AG09309 (cell line): ENCODE data around the gene RYR2.

Experiments used
- DNase-seq: peaks from one replicate; pipeline ENCODE4 v3.0.0-alpha.2; 2010; ENCODE audit warnings: low read depth
- H3K4me3 ChIP-seq: 2 replicates; pipeline ENCODE4 v1.5.1; 2011; ENCODE audit warnings: mild to moderate bottlenecking, low read depth, low read length, moderate library complexity; ENCODE audit not compliant: control insufficient read depth
- CTCF ChIP-seq: IDR thresholded peaks from 2 replicates; pipeline ENCODE4 v1.5.1; 2011; ENCODE audit warnings: mild to moderate bottlenecking, low read depth, low read length, inconsistent platforms; ENCODE audit not compliant: insufficient read depth, control insufficient read depth; ENCODE audit errors: missing control alignments

The RYR2 gene

DNA sequence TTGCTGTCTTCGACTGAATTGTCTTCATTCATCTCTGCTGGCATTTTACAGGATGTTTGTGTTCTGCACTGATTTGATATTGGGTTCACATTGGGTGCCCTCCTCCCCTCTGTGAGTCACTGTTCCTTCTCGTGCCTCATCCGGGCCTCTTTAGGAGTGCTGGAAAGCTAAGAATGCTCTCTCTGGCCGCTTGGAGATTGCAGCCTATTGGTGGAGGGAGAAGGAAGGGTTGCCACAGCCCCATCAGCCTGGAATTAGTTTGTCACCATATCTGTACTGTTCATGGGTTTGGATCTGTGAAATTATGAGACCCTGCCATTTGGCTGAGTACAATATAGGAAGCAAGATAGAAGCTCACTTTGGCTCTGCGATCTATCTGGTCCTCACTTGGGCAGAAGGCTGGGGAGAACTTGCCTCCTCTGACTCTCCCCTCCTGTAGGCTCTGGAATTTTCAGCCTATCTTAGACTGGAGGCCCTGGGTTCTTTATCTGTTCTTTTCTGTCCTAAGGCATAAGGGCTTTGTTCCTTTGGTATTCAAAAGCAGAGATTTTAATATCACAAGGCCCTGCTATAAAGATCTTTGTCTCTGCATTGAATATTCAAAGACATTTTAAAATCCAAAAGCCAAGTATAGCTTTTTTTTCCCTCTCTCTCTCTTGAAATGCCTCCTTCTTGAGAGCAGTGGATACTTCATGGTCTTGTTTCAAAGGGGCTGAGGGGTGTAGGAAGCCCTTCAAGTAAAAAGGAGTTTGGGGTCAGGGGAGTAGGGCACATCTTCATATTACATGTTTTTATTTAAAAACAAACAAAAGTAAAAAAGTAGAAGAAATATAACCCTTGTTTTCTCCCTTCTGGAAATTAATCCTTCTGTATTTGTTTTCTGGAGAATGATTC, 500.8 kb downstream of the RYR2 start:
- DNase-seq = no peak
- TF ChIP-seq CTCF = no peak
- no peak overlapping the region for H3K4me3 ChIP-seq

- DNase-seq = no peak
- no peak for TF ChIP-seq CTCF
- no peak overlapping the region for H3K4me3 ChIP-seq
These were observed 511.1 kb downstream of the RYR2 start for GRCh38 chr1:237553078-237553477.

DNA sequence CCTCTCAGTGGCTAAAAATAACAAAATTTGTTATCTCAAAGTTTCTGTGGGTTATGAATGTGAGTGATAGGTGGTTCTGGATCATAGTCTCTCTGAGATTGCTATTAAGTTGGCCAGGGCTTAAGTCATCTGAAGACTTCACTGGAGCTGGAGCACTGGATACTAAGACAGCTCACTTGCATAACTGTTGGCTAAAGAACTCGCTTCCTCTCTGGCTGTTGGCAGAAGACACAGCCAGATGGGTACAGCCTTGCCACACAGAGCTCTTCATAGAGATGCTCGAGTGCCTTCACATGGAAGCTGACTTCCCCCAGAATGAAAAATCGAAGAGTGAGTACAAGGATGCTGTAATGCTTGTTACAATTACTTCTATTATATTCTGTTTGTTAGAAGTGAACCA, 514.9 kb downstream of the RYR2 start:
- DNase-seq = no peak
- no peak for TF ChIP-seq CTCF
- H3K4me3 ChIP-seq = no peak overlapping the region

DNA sequence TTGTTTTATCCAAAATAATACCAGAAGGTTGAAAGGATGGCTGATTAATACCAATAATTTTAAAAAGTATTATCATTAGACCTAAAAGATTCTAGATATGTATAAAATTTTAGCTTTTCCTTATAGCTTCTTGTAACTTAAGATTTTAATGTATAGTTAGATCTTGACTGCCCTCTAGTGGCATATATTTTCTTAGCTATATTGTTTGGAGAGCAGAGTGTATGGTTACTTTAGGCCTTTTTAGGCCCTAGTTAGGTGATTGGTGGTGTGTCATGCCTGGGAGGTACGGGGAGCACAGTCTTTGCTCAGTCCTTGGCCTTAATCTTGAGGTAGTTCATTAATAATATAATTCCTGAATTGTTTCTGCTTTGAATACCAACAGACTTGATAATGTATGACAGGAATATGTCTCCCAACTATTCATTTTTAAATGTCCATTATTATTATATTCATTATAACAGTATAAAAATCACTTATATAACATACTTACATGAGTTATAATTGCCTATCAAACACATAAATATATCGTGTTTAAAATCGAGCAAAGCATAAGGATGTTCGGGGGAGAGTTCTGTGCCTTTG, 520.3 kb downstream of the RYR2 start:
- H3K4me3 ChIP-seq = no peak overlapping the region
- peak; percentile 44 for DNase-seq
- peak; percentile 44 for TF ChIP-seq CTCF

DNA sequence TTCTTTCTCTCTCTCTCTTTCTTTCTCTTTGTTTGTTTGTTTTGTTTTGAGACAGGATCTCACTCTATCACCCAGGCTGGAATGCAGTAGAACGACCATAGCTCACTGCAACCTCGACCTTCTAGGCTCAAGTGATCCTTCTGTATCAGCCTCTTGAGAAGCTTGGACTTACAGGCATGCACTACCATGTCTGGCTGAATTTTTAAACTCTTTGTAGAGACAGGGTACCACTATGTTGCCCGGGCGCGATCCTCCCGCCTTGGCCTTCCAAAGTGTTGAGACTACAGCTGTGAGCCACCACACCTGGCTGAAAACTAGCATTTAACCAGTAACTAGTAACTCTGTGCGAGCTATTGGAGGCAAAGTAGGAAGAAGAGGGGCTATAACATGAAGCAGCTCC, 523.3 kb downstream of the RYR2 start:
- TF ChIP-seq CTCF = no peak
- no peak overlapping the region for H3K4me3 ChIP-seq
- no peak for DNase-seq

GRCh38 chr1:237566581-237566980, 524.6 kb downstream of the RYR2 start:
- DNase-seq = no peak
- H3K4me3 ChIP-seq = no peak overlapping the region
- TF ChIP-seq CTCF = no peak
